Spleen (tissue), 11 donors: ENCODE results near the gene RAB14. TPM values are rescaled to one million over a fixed set of nuclear protein-coding genes. Genes with fewer than 3 reads are reported as not detected.
A peak's percentile ranks its signal among the peaks of the same experiment; 100 is the strongest.

Experiments
- DNase-seq: peaks from one replicate; pipeline ENCODE4 v3.0.0-alpha.2; 2020
- H3K27ac ChIP-seq, 8 donors: fragments of 200-600 bp; sonication (generic) in 7 of 8; 1 replicate in 4 of 8; 2 replicates in 4 of 8; pipeline versions ENCODE4 v1.5.0 to v1.8.0; 2016 to 2021; ENCODE audit warnings: inconsistent platforms in 4 of 8, mild to moderate bottlenecking in 4 of 8, moderate library complexity in 1 of 8
- H3K27me3 ChIP-seq, 7 donors: fragments of 200-600 bp; sonication (generic) in 6 of 7; replicated peaks in 1 of 7; 1 replicate in 4 of 7; 2 replicates in 3 of 7; pipeline versions ENCODE4 v1.5.0 to v1.8.0; 2016 to 2021; ENCODE audit warnings: inconsistent platforms in 3 of 7, mild to moderate bottlenecking in 1 of 7
- H3K36me3 ChIP-seq, 6 donors: fragments of 200-600 bp; sonication (generic) in 5 of 6; 1 replicate in 4 of 6; 2 replicates in 2 of 6; pipeline versions ENCODE4 v1.5.0 to v1.8.0; 2016 to 2021; ENCODE audit warnings: inconsistent platforms in 2 of 6
- H3K4me1 ChIP-seq, 6 donors: fragments of 200-600 bp; sonication (generic) in 5 of 6; 1 replicate in 3 of 6; 2 replicates in 3 of 6; pipeline versions ENCODE4 v1.5.0 to v1.8.0; 2016 to 2021; ENCODE audit warnings: inconsistent platforms in 3 of 6
- H3K4me3 ChIP-seq, 8 donors: fragments of 200-600 bp; sonication (generic) in 7 of 8; 1 replicate in 4 of 8; 2 replicates in 4 of 8; pipeline versions ENCODE4 v1.5.0 to v1.8.0; 2016 to 2021; ENCODE audit warnings: inconsistent platforms in 4 of 8, mild to moderate bottlenecking in 4 of 8, moderate library complexity in 2 of 8
- H3K9me3 ChIP-seq, 8 donors: fragments of 200-600 bp; sonication (generic) in 7 of 8; 1 replicate in 4 of 8; 2 replicates in 4 of 8; pipeline versions ENCODE4 v1.5.0 to v1.8.0; 2016 to 2021; ENCODE audit warnings: inconsistent platforms in 4 of 8
- POLR2A ChIP-seq, 3 donors: fragments of 450-650 bp; IDR thresholded peaks; one replicate each; pipeline ENCODE4 v1.5.1; 2017; ENCODE audit warnings: antibody characterized with exemption in 3 of 3, mild to moderate bottlenecking in 1 of 3
- POLR2AphosphoS5 ChIP-seq, 3 donors: sonication (generic); formaldehyde crosslinking; IDR thresholded peaks; one replicate each; pipeline ENCODE4 v1.5.1; 2017; ENCODE audit warnings: antibody characterized with exemption in 3 of 3
- WGBS, 5 donors: extraction: QIAGEN DNeasy Blood & Tissue Kit in 3 of 5; methylation state at CpG; one replicate each; pipeline versions ENCODE4 v1.1.5 to v1.1.7; 2013 to 2018; 5-methylcytosine and 5-hydroxymethylcytosine counted together
- intact Hi-C: fragments of 100-400 bp; cut with DNase I; formaldehyde crosslinking; loops from one replicate; pipeline ENCODE4 v1.15.0; 2023; ENCODE audit warnings: low total_unique reads
- polyA plus RNA-seq, 3 donors: library from polyadenylated mRNA; stranded (reverse); fragments of 200-250 nt; gene quantifications; one replicate each; pipeline ENCODE4 v1.2.1, GENCODE V29; 2013
- total RNA-seq, 7 donors: library from RNA; depleted of rRNA in 3 of 7; stranded (reverse); fragments of >200 nt in 3 of 7; fragmentation: NEBNext Ultra II Directional in 4 of 7; extraction: Animal tissue kit (Norgen Biotek cat#: 25700) in 4 of 7; gene quantifications; one replicate each; pipeline versions ENCODE4 v1.1.0 to v1.2.1, GENCODE V29; 2016 to 2021
- TF ChIP-seq, protein P1 (sequence below), 11 experiments: fragments of 200-600 bp in 7 of 11; fragments of 450-650 bp in 4 of 11; sonication (generic) in 4 of 11; IDR thresholded peaks in 8 of 11; conservative IDR thresholded peaks in 3 of 11; 1 replicate in 7 of 11; 2 replicates in 4 of 11; pipeline versions ENCODE4 v1.4.0 to v1.8.0; 2016 to 2021; ENCODE audit warnings: antibody characterized with exemption in 11 of 11, inconsistent platforms in 4 of 11, mild to moderate bottlenecking in 1 of 11
- donor health status: healthy with polysubstance abuse.
- donor health status: DM: no; HTN: no; CAD: no; lungs with moderate emphysema.
- donor health status: DM: no; HTN: no; CAD: no.
- donor health status: Bipolar disorder and iron deficiency.
- donor health status: healthy.
- donor health status: DM: no; HTN: no; CAD: no.
- donor health status: DM: yes; HTN: yes; CAD: no.

RAB14 gene
- total and polyA plus RNA-seq, 10 donors = 20.4 to 75.2 (median 49.6) TPM

GRCh38 chr9:121239071-121239470 lies 37.4 kb upstream of the RAB14 start:
- no peak for TF ChIP-seq POLR2A (IDR thresholded peaks at IDR 0.05)
- no peak for TF ChIP-seq POLR2AphosphoS5 (IDR thresholded peaks at IDR 0.05)
- TF ChIP-seq, protein P1, sequence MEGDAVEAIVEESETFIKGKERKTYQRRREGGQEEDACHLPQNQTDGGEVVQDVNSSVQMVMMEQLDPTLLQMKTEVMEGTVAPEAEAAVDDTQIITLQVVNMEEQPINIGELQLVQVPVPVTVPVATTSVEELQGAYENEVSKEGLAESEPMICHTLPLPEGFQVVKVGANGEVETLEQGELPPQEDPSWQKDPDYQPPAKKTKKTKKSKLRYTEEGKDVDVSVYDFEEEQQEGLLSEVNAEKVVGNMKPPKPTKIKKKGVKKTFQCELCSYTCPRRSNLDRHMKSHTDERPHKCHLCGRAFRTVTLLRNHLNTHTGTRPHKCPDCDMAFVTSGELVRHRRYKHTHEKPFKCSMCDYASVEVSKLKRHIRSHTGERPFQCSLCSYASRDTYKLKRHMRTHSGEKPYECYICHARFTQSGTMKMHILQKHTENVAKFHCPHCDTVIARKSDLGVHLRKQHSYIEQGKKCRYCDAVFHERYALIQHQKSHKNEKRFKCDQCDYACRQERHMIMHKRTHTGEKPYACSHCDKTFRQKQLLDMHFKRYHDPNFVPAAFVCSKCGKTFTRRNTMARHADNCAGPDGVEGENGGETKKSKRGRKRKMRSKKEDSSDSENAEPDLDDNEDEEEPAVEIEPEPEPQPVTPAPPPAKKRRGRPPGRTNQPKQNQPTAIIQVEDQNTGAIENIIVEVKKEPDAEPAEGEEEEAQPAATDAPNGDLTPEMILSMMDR (IDR thresholded peaks at IDR 0.05 in 8 of 11, conservative IDR thresholded peaks at IDR 0.05 in 3 of 11) = no peak
- Histone ChIP-seq H3K36me3 (peaks cover 0 to 54% (median 0%) of the 10 kb centered on the region in 6 donors), H3K9me3 (peaks cover 0 to 9% (median 7%) of the 10 kb centered on the region in 8 donors), H3K27me3 (no peaks in the 10 kb centered on the region), H3K4me1 (peaks cover 0 to 8% (median 3%) of the 10 kb centered on the region in 6 donors), H3K27ac (no peak overlapping the region), H3K4me3 (no peak overlapping the region)
- no peak for DNase-seq
- intact Hi-C loops = loop anchor here (10.0 kb wide), 1 partner anchor 166 kb away; no protein-coding TSS in a partner anchor
- 89 to 95% (median 92%) methylated on average over 3 of the region's 3 CpGs for WGBS, 5 donors

DNA sequence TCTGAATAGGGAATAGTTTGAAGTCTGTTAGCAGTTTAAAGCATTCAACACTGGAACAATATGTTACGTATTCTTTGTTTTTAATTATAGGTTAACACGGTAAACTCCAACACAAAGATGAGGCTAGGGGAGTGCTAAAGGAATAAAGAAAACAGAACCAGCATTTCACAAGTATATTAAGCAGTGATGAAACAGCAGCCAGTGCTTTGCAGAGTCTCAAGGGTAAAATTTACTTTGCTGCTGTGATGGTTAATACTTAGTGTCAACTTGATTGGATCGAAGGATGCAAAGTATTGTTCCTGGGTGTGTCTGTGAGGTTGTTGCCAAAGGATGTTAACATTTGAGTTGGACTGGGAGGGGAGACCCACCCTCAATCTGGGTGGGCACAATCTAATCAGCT lies 36.2 kb upstream of the RAB14 start:
- Histone ChIP-seq H3K27ac (no peak overlapping the region), H3K4me3 (no peak overlapping the region), H3K4me1 (peaks cover 0 to 15% (median 5%) of the 10 kb centered on the region in 6 donors), H3K9me3 (no peaks in the 10 kb centered on the region), H3K36me3 (peaks cover 0 to 57% (median 0%) of the 10 kb centered on the region in 6 donors), H3K27me3 (no peaks in the 10 kb centered on the region)
- no peak for DNase-seq
- no peak for TF ChIP-seq POLR2AphosphoS5 (IDR thresholded peaks at IDR 0.05)
- TF ChIP-seq POLR2A (IDR thresholded peaks at IDR 0.05) = no peak
- TF ChIP-seq, protein P1 (IDR thresholded peaks at IDR 0.05 in 8 of 11, conservative IDR thresholded peaks at IDR 0.05 in 3 of 11) = no peak
- intact Hi-C loops = loop anchor here (10.0 kb wide), 1 partner anchor 167 kb away; no protein-coding TSS in a partner anchor
- WGBS, 5 donors = 74 to 88% (median 84%) methylated on average over 3 of the region's 3 CpGs

DNA sequence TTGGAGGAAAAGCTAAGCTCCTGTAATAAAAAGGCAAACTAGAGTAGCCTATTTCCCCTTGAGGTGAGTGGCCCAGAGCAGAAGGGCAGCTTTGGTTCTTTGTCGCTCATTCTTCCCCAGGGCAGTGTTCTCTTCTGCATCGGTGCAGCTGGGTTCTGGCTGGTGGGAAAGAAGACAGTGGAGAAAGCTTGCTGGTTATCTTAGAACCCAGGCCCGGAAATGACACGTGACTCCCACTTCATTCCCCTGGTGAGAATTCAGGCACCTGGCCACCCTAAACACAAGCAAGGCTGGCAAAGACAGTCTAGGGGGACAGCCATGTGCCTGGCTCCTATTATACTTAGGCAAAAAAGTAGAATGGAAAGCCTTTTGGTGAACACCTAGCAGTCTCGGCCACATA lies 33.8 kb upstream of the RAB14 start:
- H3K4me1 ChIP-seq = peaks cover 0 to 15% (median 5%) of the 10 kb centered on the region in 6 donors
- TF ChIP-seq POLR2A (IDR thresholded peaks at IDR 0.05) (no peak), POLR2AphosphoS5 (IDR thresholded peaks at IDR 0.05) (no peak)
- TF ChIP-seq, protein P1 (IDR thresholded peaks at IDR 0.05 in 8 of 11, conservative IDR thresholded peaks at IDR 0.05 in 3 of 11) = no peak
- DNase-seq = no peak
- H3K9me3 ChIP-seq = no peaks in the 10 kb centered on the region
- peaks cover 0 to 75% (median 0%) of the 10 kb centered on the region in 6 donors for H3K36me3 ChIP-seq
- intact Hi-C loops = loop anchor here (10.0 kb wide), 1 partner anchor 169 kb away; no protein-coding TSS in a partner anchor
- 91 to 98% (median 93%) methylated on average over 5 of the region's 5 CpGs for WGBS, 5 donors
- H3K27ac ChIP-seq = no peak overlapping the region
- H3K27me3 ChIP-seq = no peaks in the 10 kb centered on the region
- no peak overlapping the region for H3K4me3 ChIP-seq

DNA sequence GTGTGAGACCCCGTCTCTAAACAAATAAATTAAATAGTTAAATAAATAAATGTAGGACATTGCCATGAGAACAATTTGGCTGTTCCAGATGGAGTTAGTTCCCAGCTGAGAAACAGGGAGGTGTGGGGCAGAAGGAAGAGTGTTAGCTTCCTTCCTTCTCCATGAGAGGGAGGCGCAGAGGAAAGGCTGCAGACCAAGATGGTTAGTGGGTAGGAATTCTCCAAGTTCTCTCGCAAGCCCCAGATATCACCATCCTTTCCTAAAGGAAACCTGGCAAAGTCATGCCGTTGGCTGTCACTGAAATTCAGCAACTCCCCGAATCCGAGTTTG lies 33.1 kb upstream of the RAB14 start:
- H3K4me3 ChIP-seq = no peak overlapping the region
- peaks cover 0 to 15% (median 5%) of the 10 kb centered on the region in 6 donors for H3K4me1 ChIP-seq
- H3K27ac ChIP-seq = peak overlapping the region in 1 of 8 donors; percentile 24
- intact Hi-C loops = loop anchor here (10.0 kb wide), 1 partner anchor 170 kb away; no protein-coding TSS in a partner anchor
- WGBS, 5 donors = 62 to 97% (median 79%) methylated on average over 6 of the region's 6 CpGs
- H3K9me3 ChIP-seq = no peaks in the 10 kb centered on the region
- no peaks in the 10 kb centered on the region for H3K27me3 ChIP-seq
- TF ChIP-seq, protein P1 (IDR thresholded peaks at IDR 0.05 in 8 of 11, conservative IDR thresholded peaks at IDR 0.05 in 3 of 11) = no peak
- TF ChIP-seq POLR2A (IDR thresholded peaks at IDR 0.05) (no peak), POLR2AphosphoS5 (IDR thresholded peaks at IDR 0.05) (no peak)
- peaks cover 0 to 75% (median 0%) of the 10 kb centered on the region in 6 donors for H3K36me3 ChIP-seq
- DNase-seq = no peak
